Stimulated activated CD8-positive, alpha-beta memory T cell treated with anti-CD3 and anti-CD28 coated beads, Interleukin-15, amount 100 ng/mL, for 1 hour (primary cell): Measurements from ENCODE around the gene ACBD7.

Experiments used
- DNase-seq: peaks from one replicate; pipeline ENCODE4 v3.0.0-alpha.2; 2020; ENCODE audit warnings: low read depth

ACBD7 gene

GRCh38 chr10:15088428-15089261, at the start of gene ACBD7:
Gene ACBD7, minus strand, starts transcription at chr10:15088776. Its CDS starts 48 bp downstream, at chr10:15088728.
- DNase-seq: peak; percentile 49

DNA sequence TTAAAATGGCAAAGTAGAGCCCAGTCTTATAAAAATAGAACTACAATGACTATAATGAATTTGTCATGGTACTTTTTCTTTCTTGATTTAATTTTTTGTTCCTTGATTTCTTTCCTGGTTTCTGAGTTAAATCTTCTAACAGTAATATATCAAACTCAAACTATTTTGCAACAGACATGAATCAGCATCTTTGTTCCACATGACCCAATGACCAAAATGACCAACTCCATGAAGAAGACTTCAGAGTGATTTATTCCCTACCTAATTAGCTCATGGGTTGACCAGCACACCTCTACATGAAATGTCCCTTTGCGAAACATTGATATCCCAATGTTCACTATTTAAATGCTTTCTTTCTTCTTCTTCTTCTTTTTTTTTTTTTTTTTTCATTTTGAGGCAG, 49.1 kb upstream of the ACBD7 start:
- no peak for DNase-seq

DNA sequence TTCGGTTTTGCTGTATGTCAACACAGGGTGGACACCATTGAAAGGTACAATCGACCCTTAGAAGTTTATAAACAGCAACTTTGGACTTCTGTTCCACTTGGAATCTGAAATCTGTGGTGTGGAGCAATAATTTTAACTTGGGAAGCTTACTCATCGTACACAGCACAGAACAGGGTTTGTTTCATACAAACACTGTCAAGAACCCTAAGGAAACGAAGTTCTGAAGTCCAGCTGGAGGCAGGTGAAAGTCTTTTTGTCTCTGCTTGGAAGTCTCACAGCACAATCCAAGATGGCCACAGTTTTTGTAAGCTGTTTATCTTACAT, 48.4 kb upstream of the ACBD7 start:
- no peak for DNase-seq

- no peak for DNase-seq
These were observed 47.8 kb upstream of the ACBD7 start for GRCh38 chr10:15136129-15137035.

GRCh38 chr10:15131330-15131729, 42.8 kb upstream of the ACBD7 start:
- no peak for DNase-seq

GRCh38 chr10:15124908-15125307, 36.3 kb upstream of the ACBD7 start:
- no peak for DNase-seq

- DNase-seq: no peak
These were observed 35.6 kb upstream of the ACBD7 start for GRCh38 chr10:15124190-15124589.

- no peak for DNase-seq
These were observed 35.2 kb upstream of the ACBD7 start for GRCh38 chr10:15123749-15124184.

DNA sequence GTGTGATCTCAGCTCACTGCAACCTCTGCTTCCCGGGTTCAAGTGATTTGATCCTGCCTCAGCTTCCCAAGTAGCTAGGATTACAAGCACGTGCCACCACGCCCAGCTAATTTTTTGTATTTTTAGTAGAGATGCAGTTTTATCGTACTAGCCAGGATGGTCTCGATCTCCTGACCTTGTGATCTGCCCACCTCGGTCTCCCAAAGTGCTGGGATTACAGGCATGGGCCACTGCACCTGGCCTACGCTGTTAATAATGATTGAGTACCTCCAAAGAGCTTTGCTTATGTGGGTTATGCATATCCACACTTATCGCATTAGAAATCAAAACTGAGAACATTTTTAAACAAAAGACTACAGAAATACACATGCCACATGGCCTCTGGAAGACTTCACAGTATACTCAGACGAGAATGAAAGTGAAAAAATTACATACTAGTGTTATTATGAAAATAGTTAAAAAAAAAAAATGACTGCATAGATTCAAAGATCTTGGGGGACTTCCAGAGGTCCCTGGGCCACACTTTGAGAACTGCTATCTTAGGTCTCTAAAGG, 34.0 kb upstream of the ACBD7 start:
- DNase-seq: no peak

DNA sequence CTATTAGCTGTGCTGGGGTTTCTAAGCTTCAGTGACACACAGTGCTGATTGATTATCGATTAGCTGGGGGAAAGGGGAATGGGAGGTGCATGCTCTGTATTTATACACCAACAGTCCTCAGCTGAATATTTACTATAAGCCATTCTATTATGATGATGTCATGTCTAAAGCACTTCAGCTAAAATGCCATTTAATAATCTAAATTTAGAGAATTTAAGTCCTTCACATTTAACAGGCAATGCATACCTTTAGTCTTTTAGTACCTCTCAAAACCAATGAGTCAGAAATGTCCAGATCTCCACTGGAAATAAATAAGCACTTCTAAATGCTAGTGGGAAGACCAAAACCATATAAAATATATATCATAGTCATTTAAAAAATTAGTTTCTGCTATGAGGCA, 33.1 kb upstream of the ACBD7 start:
- no peak for DNase-seq

DNA sequence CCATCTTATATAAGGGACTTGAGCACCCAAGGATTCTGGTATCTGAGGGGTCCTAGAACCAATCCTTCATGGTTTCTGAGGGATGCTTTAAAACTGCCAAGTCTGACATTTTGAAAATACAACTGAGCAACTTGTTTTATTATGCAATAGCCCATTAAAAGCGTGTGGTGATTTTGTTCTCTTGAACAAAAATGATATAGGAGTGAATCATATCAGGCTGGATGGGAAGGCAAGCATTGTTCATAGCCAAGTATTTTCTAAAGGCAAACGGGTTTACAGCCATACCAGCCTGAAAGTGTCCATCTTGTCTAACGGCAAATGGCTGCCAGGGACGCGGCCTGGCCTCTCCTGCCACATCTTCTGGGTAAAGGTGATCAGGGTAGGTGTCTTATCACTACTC, 31.9 kb upstream of the ACBD7 start:
- DNase-seq: no peak

DNA sequence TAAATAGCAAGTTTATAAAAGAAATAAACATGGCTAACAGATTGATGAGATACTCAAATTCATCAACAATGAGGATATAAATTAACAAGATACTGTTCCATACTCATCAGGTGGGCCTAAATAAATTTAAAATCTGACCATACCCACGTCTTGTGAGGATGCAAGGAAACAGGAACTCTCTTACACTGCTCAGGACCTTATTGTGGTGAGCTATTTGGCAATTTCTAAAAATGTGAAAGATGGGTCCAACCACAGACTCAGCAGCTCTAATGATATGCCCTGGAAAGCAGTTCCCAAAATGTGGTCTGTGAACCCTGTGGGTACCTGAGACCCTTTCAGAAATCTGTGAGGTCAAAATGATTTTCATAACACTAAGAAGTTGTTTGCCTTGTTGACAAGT, 30.0 kb upstream of the ACBD7 start:
- DNase-seq: no peak

DNA sequence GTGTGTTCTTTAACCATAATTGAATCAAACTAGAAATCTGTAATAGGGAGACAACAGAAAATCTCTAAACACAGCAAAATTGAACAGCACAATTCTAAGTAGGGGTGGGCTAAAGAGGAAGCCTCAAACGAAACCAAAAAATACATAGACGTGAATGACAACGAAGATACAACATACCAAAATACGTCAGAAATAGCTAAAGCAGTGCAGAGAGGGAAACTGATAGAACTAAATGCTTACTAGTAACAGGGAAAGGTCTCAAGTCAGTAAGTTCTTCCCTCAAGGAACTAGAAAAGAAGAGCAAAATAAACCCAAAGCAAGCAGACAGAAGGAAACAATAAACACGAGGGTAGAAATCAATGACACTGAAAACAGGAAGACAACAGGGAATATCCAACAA, 27.6 kb upstream of the ACBD7 start:
- no peak for DNase-seq

DNA sequence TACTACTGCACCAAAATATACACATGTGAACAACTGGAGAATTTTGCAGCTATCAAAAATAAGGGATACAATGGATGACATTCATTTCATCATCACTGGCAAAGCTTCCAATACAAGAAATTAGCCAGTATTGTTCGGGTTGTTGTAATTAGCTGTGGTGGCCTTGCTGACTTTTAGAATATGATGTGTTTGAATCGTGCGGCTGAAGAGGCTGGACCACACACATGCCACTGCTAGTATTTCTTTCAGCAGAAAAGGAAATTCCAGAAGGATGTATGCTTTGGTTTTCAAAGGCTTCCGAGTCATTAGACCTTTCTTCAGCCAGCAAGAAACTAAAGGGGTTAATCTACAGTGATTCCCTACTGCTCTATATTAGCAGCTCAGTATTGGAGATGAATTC, 25.2 kb upstream of the ACBD7 start:
- DNase-seq: no peak

GRCh38 chr10:15112657-15113056, 24.1 kb upstream of the ACBD7 start:
- DNase-seq: no peak

DNA sequence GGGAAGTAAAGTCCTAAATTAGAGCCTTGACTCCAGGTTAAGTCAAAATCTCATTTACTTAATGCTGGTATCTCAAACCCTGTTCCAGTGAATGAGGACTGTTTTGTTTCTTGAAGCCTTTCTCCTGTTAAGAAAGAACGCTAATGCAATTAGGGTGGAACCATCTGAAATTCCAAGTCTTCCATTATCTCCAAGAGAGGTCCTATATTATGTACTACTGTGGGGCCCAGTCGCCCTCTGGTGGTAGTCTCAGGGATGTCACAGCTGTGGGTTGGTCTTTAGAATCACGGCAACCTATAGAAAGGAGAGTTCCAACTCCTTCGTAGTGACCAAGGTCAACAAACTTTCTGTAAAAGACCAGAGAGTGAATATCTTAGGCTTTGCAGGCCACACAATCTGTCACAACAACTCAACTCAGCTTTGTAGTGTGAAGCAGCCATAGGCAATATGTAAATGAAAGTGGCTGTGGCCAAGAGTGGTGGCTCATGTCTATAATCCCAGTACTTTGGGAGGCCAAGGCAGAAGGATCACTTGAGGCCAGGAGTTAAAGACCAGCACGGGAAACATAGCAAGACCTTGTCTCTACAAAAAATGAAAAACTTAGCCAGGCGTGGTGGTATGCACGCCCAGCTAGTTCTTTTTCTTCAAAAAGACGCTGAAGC, 17.9 kb upstream of the ACBD7 start:
- peak; percentile 52 for DNase-seq

DNA sequence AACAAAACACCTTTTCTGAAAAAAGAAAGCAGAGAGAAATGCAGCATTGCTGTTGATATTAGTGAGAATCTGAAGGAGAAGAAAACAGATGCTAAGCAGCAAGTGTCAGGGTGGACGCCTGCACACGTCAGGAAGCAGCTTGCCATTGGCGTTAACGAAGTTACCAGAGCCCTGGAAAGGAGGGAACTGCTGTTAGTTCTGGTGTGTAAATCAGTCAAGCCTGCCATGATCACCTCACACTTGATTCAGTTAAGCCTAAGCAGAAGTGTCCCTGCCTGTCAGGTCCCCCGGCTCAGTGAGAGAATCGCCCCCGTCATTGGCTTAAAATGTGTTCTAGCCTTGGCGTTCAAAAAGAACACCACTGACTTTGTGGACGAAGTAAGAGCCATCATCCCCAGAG, 14.9 kb upstream of the ACBD7 start:
- no peak for DNase-seq

DNA sequence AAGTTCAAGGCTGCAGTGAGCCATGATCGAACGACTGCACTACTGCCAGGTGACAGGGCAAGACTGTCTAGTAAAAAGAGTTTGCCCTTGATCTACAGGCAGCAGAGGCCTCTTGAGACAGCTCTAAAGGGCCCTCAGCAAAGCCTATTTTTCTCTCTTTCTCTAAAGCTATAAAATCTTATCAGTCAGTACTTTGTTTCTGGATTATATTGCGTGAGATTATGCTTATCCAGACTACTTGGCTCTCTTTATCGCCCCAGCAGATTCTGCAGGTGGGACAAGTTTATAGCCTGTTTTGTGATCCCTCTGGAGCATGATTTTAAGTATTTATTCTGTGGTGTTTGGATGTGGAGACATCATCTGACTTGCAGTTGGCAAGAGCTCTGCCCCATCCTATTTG, 11.3 kb upstream of the ACBD7 start:
- no peak for DNase-seq

- peak; percentile 93 for DNase-seq
These were observed 8.6 kb upstream of the ACBD7 start, which contains the start of gene RPP38 for GRCh38 chr10:15097011-15097812. Gene RPP38, plus strand, starts transcription at chr10:15097355. Its CDS starts 5,960 bp downstream, at chr10:15103315.

DNA sequence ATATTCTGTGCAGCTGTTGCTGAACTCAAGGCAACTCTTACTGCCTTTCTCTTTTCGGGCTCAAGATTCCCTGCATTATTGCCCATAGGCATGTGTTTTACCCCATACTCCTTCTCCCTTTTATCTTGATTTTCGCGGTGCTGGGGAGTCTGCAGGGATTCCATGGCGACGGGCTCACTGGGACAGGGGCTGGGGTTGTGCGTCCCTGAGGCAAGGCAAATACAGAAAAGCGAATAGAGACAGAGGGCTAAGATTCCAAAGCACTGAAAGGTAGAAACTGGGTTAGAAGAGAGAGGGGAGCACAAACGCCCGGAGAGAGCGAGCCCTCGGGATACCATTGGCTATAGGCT, 8.1 kb upstream of the ACBD7 start:
- DNase-seq: no peak

DNA sequence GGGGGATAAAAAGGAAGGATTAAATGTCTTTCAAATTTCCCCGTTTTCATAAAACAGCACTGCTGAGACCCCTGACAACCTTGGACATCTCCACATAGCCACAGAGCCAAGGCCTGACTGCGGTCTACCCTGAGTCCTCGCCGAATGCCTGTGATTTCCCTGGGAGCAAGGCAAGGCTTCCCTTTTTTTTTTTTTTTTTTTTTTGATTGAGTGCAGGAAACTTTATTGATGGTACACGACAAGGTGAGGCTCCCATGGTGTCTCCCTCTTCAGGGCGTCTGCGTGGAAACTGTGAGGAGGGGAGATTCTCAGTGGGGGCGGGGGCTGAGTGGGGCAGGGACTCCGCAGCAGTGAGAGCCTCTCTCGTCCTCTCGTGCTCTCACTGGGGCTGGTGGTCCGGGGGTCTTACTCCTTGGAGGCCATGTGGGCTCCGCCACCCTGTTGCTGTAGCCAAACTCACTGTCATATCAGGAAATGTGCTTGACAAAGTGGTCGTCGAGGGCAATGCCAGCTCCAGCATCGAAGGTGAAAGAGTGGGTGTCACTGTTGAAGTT, 4.4 kb upstream of the ACBD7 start:
- DNase-seq: no peak
